Natural killer cell (primary cell): ENCODE data around the gene DDIT3. TPM values are rescaled to one million over a fixed set of nuclear protein-coding genes. Genes with fewer than 3 reads are reported as not detected.

Experiments used
- ATAC-seq, 3 donors: fragments of 150-1000 bp in 2 of 3; fragments of 200-7000 bp in 1 of 3; cut with Tn5 transposase; 1 replicate in 1 of 3; 2 replicates in 2 of 3; pipeline ENCODE4 v1.10.0; 2021; ENCODE audit warnings: mild to moderate bottlenecking in 2 of 3, moderate library complexity in 2 of 3
- DNase-seq, 2 donors: peaks; one replicate each; pipeline versions ENCODE4 v3.0.0 to v3.0.0-alpha.2; 2013 to 2021; ENCODE audit warnings: mixed read lengths in 1 of 2
- H3K27ac ChIP-seq: one replicate; pipeline ENCODE4 v1.5.1; 2013; ENCODE audit warnings: mild to moderate bottlenecking, low read length
- H3K27me3 ChIP-seq: one replicate; pipeline ENCODE4 v1.6.1; 2013; ENCODE audit warnings: low read length; ENCODE audit not compliant: control insufficient read depth, insufficient read depth
- H3K36me3 ChIP-seq: one replicate; pipeline ENCODE4 v1.6.1; 2013; ENCODE audit warnings: low read length; ENCODE audit not compliant: control insufficient read depth, insufficient read depth
- H3K4me1 ChIP-seq: one replicate; pipeline ENCODE4 v1.6.1; 2013; ENCODE audit warnings: low read length; ENCODE audit not compliant: control insufficient read depth, insufficient read depth
- H3K4me3 ChIP-seq: one replicate; pipeline ENCODE4 v1.5.1; 2013; ENCODE audit warnings: low read length
- H3K9me3 ChIP-seq: one replicate; pipeline ENCODE4 v1.6.1; 2013; ENCODE audit warnings: low read length; ENCODE audit not compliant: control insufficient read depth, insufficient read depth
- H3K27ac Mint-ChIP-seq, 2 donors: one replicate each; pipeline ENCODE4 v1.8.0; 2022; ENCODE audit warnings: mild to moderate bottlenecking in 2 of 2, mixed read lengths in 2 of 2, moderate library complexity in 1 of 2
- H3K27me3 Mint-ChIP-seq, 2 donors: one replicate each; pipeline ENCODE4 v1.8.0; 2022; ENCODE audit warnings: low read depth in 2 of 2, mixed read lengths in 2 of 2
- H3K36me3 Mint-ChIP-seq: one replicate; pipeline ENCODE4 v1.8.0; 2022; ENCODE audit warnings: mixed read lengths
- H3K4me1 Mint-ChIP-seq, 2 donors: one replicate each; pipeline ENCODE4 v1.8.0; 2022; ENCODE audit warnings: mixed read lengths in 2 of 2
- H3K4me3 Mint-ChIP-seq: one replicate; pipeline ENCODE4 v1.8.0; 2022; ENCODE audit warnings: mild to moderate bottlenecking, moderate library complexity, mixed read lengths
- H3K9me3 Mint-ChIP-seq, 2 donors: one replicate each; pipeline ENCODE4 v1.8.0; 2022; ENCODE audit warnings: mixed read lengths in 2 of 2
- CTCF ChIP-seq: fragments of 200-600 bp; IDR thresholded peaks from one replicate; pipeline ENCODE4 v1.8.0; 2022; ENCODE audit warnings: antibody characterized with exemption
- WGBS: methylation state at CpG from one replicate; pipeline ENCODE4 v1.1.7; 2013; ENCODE audit warnings: missing lambda C conversion rate; ENCODE audit not compliant: insufficient coverage; 5-methylcytosine and 5-hydroxymethylcytosine counted together
- intact Hi-C: fragments of 100-400 bp; cut with micrococcal nuclease; formaldehyde crosslinking; loops from one replicate; pipeline ENCODE4 v1.14.2; 2022
- total RNA-seq, 4 donors: library from RNA; stranded (reverse); fragments of 120-200 nt in 1 of 4; gene quantifications; one replicate each; pipeline versions ENCODE4 v1.2.3 to v1.2.4, GENCODE V29; 2013 to 2022

DDIT3 gene
- total RNA-seq, 3 donors from 2014 or later (not counting 1 experiment from before 2014, with no cell fraction given), result 117 to 318 (median 182) TPM

- intact Hi-C loops, result no loop called here
- WGBS, result 100% methylated on average over 1 of the region's 1 CpG
- ATAC-seq, result no peak
Observed at GRCh38 chr12:57481671-57482070, 38.6 kb downstream of the DDIT3 start.

GRCh38 chr12:57479376-57480115, 40.8 kb downstream of the DDIT3 start, which contains the start of gene ARHGAP9:
Gene ARHGAP9 (minus strand): TSS chr12:57479866. CDS start chr12:57479406, 460 bp downstream.
- Mint-ChIP-seq H3K9me3 (no peaks in the 10 kb centered on the region), H3K27me3 (no peaks in the 10 kb centered on the region), H3K27ac (peak within 1 kb of the TSS; percentile 97 to 98), H3K4me3 (peak within 1 kb of the TSS; percentile 85), H3K36me3 (peaks cover 4% of the 10 kb centered on the region), H3K4me1 (peaks cover 62 to 72% of the 10 kb centered on the region in 2 donors)
- intact Hi-C loops, result loop anchor here (1.0 to 5.0 kb wide), 4 partner anchors 8 to 263 kb away; partner anchors contain the start of gene DDIT3
- Histone ChIP-seq H3K4me3 (peak within 1 kb of the TSS; percentile 57), H3K27me3 (no peaks in the 10 kb centered on the region), H3K4me1 (peaks cover 70% of the 10 kb centered on the region), H3K9me3 (no peaks in the 10 kb centered on the region), H3K27ac (peak within 1 kb of the TSS; percentile 99), H3K36me3 (peaks cover 7% of the 10 kb centered on the region)
- 10% methylated on average over 4 of the region's 6 CpGs for WGBS
- DNase-seq, result peak; percentile 69 to 90
- TF ChIP-seq CTCF, result no peak
- peak; percentile 51 to 78 (median 69) for ATAC-seq

More at GRCh38 chr12:57481671-57482070, 38.6 kb downstream of the DDIT3 start:
- Histone ChIP-seq H3K4me3 (no peak overlapping the region), H3K27ac (peak overlapping the region; percentile 99), H3K9me3 (no peaks in the 10 kb centered on the region), H3K36me3 (no peaks in the 10 kb centered on the region), H3K4me1 (peaks cover 50% of the 10 kb centered on the region), H3K27me3 (no peaks in the 10 kb centered on the region)
- H3K4me3 Mint-ChIP-seq, result peak overlapping the region; percentile 85
- peaks cover 50 to 58% of the 10 kb centered on the region in 2 donors for H3K4me1 Mint-ChIP-seq
- H3K27ac Mint-ChIP-seq, result peak overlapping the region; percentile 97 to 98
- H3K9me3 Mint-ChIP-seq, result no peaks in the 10 kb centered on the region
- no peak for DNase-seq
- H3K27me3 Mint-ChIP-seq, result no peaks in the 10 kb centered on the region
- no peak for TF ChIP-seq CTCF
- H3K36me3 Mint-ChIP-seq, result no peaks in the 10 kb centered on the region

- Histone ChIP-seq H3K4me1 (peaks cover 76% of the 10 kb centered on the region), H3K27ac (peak overlapping the region; percentile 99), H3K27me3 (no peaks in the 10 kb centered on the region), H3K4me3 (peak overlapping the region; percentile 57), H3K36me3 (peaks cover 12% of the 10 kb centered on the region), H3K9me3 (no peaks in the 10 kb centered on the region)
- Mint-ChIP-seq H3K36me3 (peaks cover 9% of the 10 kb centered on the region), H3K27me3 (no peaks in the 10 kb centered on the region), H3K27ac (peak overlapping the region; percentile 97 to 98), H3K4me1 (peaks cover 67 to 78% of the 10 kb centered on the region in 2 donors), H3K9me3 (no peaks in the 10 kb centered on the region), H3K4me3 (peak overlapping the region; percentile 85)
- DNase-seq (peak in 1 of 2 donors; percentile 45), ATAC-seq (peak in 2 of 3 donors; percentile 1 to 3)
- TF ChIP-seq CTCF, result no peak
- WGBS, result 48% methylated on average over 10 of the region's 10 CpGs
- intact Hi-C loops, result loop anchor here (1.0 to 5.0 kb wide), 4 partner anchors 8 to 263 kb away; partner anchors contain the start of gene DDIT3
Observed at GRCh38 chr12:57479043-57479375, 41.3 kb downstream of the DDIT3 start.
